Measurements from ENCODE around the gene ANKS1B. TPM values are rescaled to one million over a fixed set of nuclear protein-coding genes. Genes with fewer than 3 reads are reported as not detected.
A peak's percentile ranks its signal among the peaks of the same experiment; 100 is the strongest.

ANKS1B gene
- polyA plus RNA-seq, 1 experiment, result 0.27 TPM

DNA sequence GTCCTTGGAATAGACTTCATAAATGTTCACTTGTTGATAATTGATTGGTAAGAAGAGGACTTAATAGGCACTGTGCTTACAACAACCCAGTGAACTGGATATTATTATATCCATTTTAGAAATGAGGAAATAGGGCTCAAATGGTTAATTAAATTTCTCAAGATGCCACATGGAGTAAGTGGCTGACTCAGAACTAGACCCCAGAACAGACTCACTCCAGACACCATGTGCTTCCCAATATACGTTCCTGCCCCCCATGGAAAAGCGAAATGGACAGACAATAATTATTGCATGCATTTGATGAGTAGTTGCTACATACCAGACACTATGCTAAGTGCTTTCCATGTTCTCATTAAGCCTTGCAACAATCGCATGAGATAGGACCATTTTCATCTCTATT lies 895 bp upstream of the ANKS1B start:
- no peak overlapping the region; the same call in 1 of the 2 replicates for H3K4me3 ChIP-seq (ENCODE audit: low read depth, low read length)
- ChIA-PET POLR2A (no interaction called here), CTCF (no interaction called here)
- no peak for DNase-seq (ENCODE audit: low read depth)
- peaks cover 2% of the 10 kb centered on the region; the same call in 1 of the 2 replicates for H3K27me3 ChIP-seq (ENCODE audit: control insufficient read depth, insufficient read depth, low read length)
- no peak for TF ChIP-seq CTCF (IDR thresholded peaks at IDR 0.05; ENCODE audit: insufficient read depth, low read depth, low read length)
- no peaks in the 10 kb centered on the region for H3K36me3 ChIP-seq (ENCODE audit: control insufficient read depth, insufficient read depth, low read length)

GRCh38 chr12:99985129-99985570 lies 414 bp upstream of the ANKS1B start:
- Histone ChIP-seq H3K36me3 (ENCODE audit: control insufficient read depth, insufficient read depth, low read length) (no peaks in the 10 kb centered on the region), H3K4me3 (ENCODE audit: low read depth, low read length) (peak overlapping the region; percentile 44), H3K27me3 (ENCODE audit: control insufficient read depth, insufficient read depth, low read length) (peaks cover 2% of the 10 kb centered on the region; the same call in 1 of the 2 replicates)
- CTCF ChIA-PET, result no interaction called here
- TF ChIP-seq CTCF (IDR thresholded peaks at IDR 0.05; ENCODE audit: insufficient read depth, low read depth, low read length), result no peak
- POLR2A ChIA-PET, result no interaction called here
- DNase-seq (ENCODE audit: low read depth), result no peak

- no peak for TF ChIP-seq CTCF (IDR thresholded peaks at IDR 0.05; ENCODE audit: insufficient read depth, low read depth, low read length)
- DNase-seq (ENCODE audit: low read depth), result no peak
- CTCF ChIA-PET, result interaction anchor here (1.4 kb wide), 1 partner anchor 59 kb away, joined by 3 read pairs; no protein-coding TSS in a partner anchor
- H3K4me3 ChIP-seq (ENCODE audit: low read depth, low read length), result no peak overlapping the region
- POLR2A ChIA-PET, result interaction anchor here (0.6 kb wide), 1 partner anchor 12 kb away, joined by 4 read pairs; no protein-coding TSS in a partner anchor
- peaks cover 2% of the 10 kb centered on the region; the same call in 1 of the 2 replicates for H3K27me3 ChIP-seq (ENCODE audit: control insufficient read depth, insufficient read depth, low read length)
- H3K36me3 ChIP-seq (ENCODE audit: control insufficient read depth, insufficient read depth, low read length), result no peaks in the 10 kb centered on the region
These were observed 1.1 kb downstream of the ANKS1B start for GRCh38 chr12:99983456-99984258.

- ChIA-PET POLR2A (no interaction called here), CTCF (interaction anchor here (0.6 kb wide), 1 partner anchor 32 kb away, joined by 3 read pairs; no protein-coding TSS in a partner anchor)
- H3K27me3 ChIP-seq (ENCODE audit: control insufficient read depth, insufficient read depth, low read length), result peaks cover 2% of the 10 kb centered on the region; the same call in 1 of the 2 replicates
- no peak for DNase-seq (ENCODE audit: low read depth)
- no peak overlapping the region for H3K4me3 ChIP-seq (ENCODE audit: low read depth, low read length)
- TF ChIP-seq CTCF (IDR thresholded peaks at IDR 0.05; ENCODE audit: insufficient read depth, low read depth, low read length), result no peak
- no peaks in the 10 kb centered on the region for H3K36me3 ChIP-seq (ENCODE audit: control insufficient read depth, insufficient read depth, low read length)
These were observed 3.0 kb downstream of the ANKS1B start for GRCh38 chr12:99981639-99982190.

GRCh38 chr12:99979471-99979870 lies 5.3 kb downstream of the ANKS1B start:
- H3K36me3 ChIP-seq (ENCODE audit: control insufficient read depth, insufficient read depth, low read length), result no peaks in the 10 kb centered on the region
- peaks cover 2% of the 10 kb centered on the region; the same call in 1 of the 2 replicates for H3K27me3 ChIP-seq (ENCODE audit: control insufficient read depth, insufficient read depth, low read length)
- TF ChIP-seq CTCF (IDR thresholded peaks at IDR 0.05; ENCODE audit: insufficient read depth, low read depth, low read length), result no peak
- ChIA-PET CTCF (no interaction called here), POLR2A (no interaction called here)
- no peak for DNase-seq (ENCODE audit: low read depth)
- no peak overlapping the region for H3K4me3 ChIP-seq (ENCODE audit: low read depth, low read length)
